ENCODE results near the gene CORO2A.
A peak's percentile ranks its signal among the peaks of the same experiment; 100 is the strongest.
"Not testable (repeated sequence)": the region's sequence is repeated elsewhere in the genome, so short reads cannot be mapped to it uniquely, and the experiment has no call there.

CORO2A gene

GRCh38 chr9:98101868-98102273 is 90.6 kb downstream of the CORO2A start:
- peak; percentile 87 for DNase-seq

GRCh38 chr9:98101416-98101815 is 91.0 kb downstream of the CORO2A start:
- DNase-seq, result no peak

- DNase-seq, result no peak
Observed at GRCh38 chr9:98100456-98100855, 92.0 kb downstream of the CORO2A start.

DNA sequence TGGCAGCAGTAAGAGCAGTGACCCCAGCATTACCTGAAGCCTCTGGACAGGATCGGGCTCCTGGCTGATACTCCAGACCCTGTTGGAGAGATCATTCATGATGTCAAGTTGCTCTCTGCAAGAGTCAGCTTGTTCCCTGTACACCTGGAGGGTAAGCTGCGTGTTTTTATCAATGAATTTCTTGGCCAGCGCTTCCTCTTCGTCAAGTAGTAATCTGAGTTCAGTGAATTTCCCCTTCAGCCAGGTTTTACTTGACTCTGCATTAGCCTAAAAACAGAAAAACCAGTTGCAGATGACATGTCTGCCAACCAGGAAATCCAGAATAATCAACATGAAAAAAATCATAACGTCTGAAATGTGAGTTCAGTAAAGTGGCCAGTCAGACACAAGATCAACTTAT is 92.5 kb downstream of the CORO2A start:
- no peak for DNase-seq

- DNase-seq, result no peak
Observed at GRCh38 chr9:98099346-98099745, 93.1 kb downstream of the CORO2A start.

DNA sequence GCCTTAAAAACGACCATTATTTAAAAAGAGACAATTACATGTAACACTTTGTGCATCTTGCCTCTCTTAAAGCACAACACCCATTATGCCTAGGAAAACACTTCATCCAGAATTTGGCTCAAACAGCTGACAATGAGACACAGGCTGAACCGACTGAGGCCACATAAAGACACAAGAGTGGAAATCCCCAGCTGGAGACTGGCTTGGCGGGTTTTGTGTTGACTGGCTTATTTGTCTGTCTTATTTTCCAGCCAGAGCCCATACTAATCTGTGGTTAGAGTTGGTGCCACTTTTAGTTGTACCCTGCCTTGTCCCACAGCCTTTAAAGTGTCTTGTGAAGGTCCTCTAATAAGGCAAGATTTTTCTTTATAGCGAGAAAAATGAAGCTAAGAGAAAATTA is 94.6 kb downstream of the CORO2A start:
- DNase-seq, result no peak

GRCh38 chr9:98096091-98096490 is 96.3 kb downstream of the CORO2A start:
- no peak for DNase-seq

DNA sequence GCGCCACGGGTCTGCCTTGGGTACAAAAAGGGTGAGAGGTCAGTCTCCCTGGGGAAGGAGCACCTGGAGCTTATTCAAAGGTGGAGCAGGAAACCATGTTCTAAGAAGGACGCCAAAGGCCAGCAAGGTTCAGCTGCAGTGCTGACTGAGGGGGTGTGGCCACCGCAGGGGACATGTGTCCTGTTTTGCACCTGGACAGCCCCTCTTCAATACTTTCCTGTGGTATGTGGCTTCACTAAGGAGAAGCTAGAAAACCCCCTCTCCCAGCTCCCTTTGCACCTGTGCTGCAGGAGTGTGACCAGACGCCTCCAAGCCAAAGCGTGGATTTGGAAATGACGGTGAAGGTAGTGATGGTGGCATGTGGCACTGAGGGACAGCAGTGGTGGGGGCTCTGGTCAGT is 97.0 kb downstream of the CORO2A start:
- no peak for DNase-seq

- DNase-seq, result no peak
Observed at GRCh38 chr9:98094851-98095250, 97.6 kb downstream of the CORO2A start.

DNA sequence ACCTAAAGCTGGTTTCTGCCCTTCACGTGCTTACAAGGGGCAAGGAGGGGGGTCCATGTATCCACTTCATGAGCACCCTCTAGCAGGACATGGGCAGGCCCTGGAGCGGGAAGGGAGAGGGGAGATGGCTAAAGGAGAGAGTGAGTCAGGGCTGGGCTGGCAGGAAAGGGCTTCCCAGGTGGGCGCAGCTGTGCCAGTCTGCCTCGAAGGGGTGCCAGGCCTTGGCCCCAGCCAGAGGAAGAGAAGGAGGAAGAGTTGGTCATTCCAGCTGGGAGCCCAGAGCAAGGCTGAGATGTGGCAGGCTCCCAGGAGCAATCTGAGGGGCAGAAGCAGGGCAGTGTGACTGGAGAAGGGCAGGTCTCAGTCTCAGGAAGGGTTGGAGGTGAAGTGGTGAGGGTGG is 98.1 kb downstream of the CORO2A start:
- DNase-seq, result no peak

- DNase-seq, result no peak
Observed at GRCh38 chr9:98092613-98092931, 99.9 kb downstream of the CORO2A start.

- no peak for DNase-seq
Observed at GRCh38 chr9:98091735-98092612, 100.5 kb downstream of the CORO2A start.

DNA sequence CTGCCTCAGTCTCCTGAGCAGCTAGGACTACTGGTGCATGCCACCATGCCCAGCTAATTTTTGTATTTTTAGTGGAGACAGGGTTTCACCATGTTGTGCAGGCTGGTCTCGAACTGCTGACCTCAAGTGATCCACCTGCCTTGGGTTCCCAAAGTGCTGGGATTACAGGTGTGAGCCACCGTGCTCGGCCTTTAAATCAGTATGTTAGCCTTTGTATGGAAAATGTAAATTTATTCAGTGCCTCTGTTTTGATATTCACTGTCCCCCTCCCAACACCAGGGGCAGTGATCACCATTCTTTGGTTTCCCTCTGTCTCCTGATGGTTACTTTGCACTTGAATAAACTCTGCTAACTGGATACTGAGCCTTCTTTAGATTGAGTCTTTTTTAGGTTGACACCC is 101.8 kb downstream of the CORO2A start:
- not testable (repeated sequence) for DNase-seq

GRCh38 chr9:98087420-98088354 is 104.8 kb downstream of the CORO2A start:
- DNase-seq, result no peak

DNA sequence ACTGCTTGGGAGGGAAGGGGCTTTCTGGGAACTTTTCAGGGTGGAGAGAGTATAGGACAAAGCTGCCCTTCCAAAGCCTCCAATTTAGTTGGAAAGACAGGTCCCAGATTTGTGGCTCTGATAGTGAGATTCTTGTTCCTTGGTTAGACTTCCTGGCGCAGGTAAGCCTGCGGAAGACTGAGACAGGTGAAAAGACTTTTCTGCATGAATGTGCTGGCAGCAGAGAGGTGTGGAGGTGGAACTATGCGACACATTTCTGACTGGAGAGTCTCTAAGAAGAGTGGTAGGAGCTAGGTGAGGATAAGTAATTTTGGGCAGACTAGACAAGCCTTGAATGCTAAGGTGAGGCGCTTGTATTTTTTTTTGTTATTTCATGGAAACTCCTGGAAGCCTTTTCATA is 106.0 kb downstream of the CORO2A start:
- DNase-seq, result no peak

DNA sequence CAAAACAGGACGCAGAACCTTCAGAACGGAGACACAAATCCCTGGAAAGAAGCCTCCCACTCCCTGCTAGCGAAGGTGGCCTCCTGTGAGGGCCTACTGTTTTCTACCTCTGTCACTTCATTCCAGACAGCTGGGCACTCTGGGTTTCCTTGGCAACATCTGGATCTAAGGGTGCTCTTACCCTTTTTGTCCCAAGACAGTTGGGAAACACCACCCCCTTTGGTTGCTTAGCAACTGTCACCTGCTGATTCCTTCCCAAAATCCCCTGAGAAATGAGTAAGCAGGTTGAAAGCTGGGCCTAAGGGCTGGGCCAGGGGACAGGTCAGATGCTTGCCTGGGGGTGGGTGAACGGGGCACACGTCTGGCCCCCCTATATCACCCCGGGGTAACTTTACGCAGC is 106.5 kb downstream of the CORO2A start:
- no peak for DNase-seq

GRCh38 chr9:98085058-98085457 is 107.4 kb downstream of the CORO2A start:
- DNase-seq, result no peak

- no peak for DNase-seq
Observed at GRCh38 chr9:98084396-98084795, 108.0 kb downstream of the CORO2A start.

DNA sequence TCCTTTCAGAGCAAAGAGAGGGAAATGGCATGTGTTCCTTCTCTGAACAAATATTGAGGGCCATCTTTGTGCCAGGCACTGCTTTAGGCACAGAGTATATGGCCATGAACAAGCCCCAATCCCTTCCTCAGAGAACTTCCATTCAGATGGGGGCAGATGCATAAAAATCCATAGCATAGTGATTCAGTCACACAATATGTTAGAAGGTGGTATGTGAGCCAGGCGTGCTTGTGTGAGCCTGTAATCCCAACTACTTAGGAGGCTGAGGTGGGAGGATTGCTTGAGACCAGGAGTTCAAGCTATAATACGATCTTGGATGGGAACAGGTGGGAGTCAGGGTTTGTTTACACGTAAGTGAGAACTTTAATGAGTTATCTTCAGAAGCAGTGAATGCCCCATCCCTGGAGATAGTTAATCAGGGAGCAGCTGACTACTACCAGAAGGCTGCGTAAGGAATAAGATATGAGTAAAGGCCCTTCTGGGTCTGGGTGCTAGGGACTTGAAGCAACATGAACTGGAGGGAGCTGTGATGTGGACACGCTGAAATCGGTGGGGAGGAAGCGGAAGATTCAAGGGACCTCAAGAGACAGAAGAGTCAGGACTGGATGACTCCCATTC is 108.8 kb downstream of the CORO2A start:
- DNase-seq, result no peak

DNA sequence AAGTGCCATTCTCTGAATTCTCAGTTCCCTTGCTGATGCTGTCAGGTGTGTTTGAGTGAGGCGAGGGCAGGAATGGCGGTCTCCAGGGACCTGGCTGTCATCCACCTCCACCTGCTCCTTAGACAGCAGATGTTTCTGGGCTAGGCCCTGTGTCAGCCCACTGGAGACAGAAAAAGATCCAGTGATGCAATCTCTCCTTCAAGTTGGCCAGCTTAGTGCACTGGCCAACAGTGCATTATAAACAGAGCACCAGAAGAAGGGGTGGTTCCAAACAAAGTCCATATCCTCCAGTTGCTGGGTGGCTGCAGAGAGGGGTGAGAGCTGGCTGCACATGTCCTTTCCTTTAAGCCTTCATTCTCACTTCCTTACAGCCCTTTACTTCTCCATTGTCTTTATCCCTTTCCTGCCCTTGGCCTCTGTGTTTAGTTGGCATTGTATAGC is 109.4 kb downstream of the CORO2A start:
- no peak for DNase-seq

- DNase-seq, result no peak
Observed at GRCh38 chr9:98081477-98082219, 110.8 kb downstream of the CORO2A start.

- DNase-seq, result no peak
Observed at GRCh38 chr9:98080780-98081179, 111.7 kb downstream of the CORO2A start.

GRCh38 chr9:98080326-98080725 is 112.1 kb downstream of the CORO2A start:
- no peak for DNase-seq

All from GDM1 (cell line).